Measurements from ENCODE around the gene PDGFA.

Gene PDGFA

DNA sequence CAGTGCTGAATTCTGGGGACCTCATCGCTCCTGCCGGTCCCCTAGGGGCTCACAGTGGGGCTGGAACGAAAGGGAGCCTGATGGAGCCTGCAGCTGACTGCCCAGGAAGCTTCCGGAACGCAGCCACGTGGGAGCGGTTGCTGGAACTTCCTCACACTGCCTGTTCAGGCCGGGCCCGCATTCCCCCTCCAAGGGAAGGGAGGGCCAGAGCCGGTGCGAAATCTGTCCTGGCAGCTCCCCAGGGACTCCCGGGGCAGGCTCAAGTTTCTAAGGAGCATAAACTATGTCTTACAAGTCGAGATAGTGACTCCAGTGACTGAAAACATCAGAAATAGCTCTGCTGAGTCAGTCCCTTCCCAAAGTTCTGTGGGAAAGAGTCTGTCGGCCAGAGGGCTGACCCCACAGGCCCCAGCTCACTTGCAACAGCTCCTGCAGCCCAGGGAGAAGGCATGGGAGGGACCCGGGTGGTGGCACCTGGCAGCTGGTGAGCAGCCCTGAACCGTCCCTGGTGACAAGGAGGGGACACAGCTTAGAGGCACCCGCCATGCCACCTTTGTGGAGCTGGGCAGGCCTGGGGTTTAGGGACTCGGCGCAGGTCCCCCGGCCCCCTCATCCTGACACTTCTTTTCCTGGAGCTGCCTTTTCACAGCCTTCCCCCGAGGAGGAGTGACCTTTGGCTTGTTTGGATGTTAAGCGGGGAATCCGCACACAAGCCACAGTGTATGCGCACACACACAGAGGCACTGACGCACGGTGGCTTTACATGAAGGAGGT is 47.6 kb downstream of the PDGFA start:
- in situ Hi-C loops (cut with MboI; ENCODE audit: low sequenced_read_pairs): no loop called here
- Histone ChIP-seq H3K4me3 (no peak overlapping the region), H3K36me3 (replicated peaks) (no peaks in the 10 kb centered on the region), H3K9me3 (no peaks in the 10 kb centered on the region), H3K4me1 (no peaks in the 10 kb centered on the region), H3K27me3 (ENCODE audit: low read depth) (no peaks in the 10 kb centered on the region)
- DNase-seq (ENCODE audit: low spot score in 2 of 2): peak in 1 of 2 experiments; percentile 0

DNA sequence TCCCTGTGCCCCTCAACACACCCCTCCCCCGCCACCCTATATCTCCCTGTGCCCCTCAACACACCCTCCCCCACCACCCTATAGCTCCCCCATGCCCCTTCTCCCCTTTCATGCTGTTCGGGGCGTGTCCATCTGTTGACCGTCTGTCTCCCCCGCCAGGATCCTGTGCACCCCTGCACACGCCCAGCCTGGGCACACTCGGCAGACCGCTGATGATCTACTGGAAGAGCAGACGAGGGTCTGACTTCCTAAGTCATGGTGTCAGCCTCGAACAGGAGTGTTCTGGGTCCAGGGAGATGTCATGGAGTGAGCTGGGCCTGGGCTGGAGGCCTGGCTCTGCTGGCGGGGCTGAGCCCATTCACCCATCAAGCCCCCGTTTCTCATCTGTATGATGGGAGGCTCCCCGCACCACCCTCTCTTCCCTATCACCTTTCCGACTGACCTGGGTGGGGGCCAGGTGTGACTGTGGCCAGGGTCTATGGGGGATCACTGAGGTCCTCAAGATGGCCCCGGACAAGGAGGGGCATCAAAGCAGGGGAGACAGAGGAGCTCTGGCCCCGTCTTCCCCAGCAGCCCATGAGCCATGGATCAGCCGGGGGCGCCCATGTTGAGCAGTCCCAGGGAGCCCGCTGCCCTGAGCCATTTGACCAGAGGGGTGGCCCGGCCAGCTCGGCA is 48.3 kb downstream of the PDGFA start:
- H3K4me1 ChIP-seq: no peaks in the 10 kb centered on the region
- H3K27me3 ChIP-seq (ENCODE audit: low read depth): no peaks in the 10 kb centered on the region

DNA sequence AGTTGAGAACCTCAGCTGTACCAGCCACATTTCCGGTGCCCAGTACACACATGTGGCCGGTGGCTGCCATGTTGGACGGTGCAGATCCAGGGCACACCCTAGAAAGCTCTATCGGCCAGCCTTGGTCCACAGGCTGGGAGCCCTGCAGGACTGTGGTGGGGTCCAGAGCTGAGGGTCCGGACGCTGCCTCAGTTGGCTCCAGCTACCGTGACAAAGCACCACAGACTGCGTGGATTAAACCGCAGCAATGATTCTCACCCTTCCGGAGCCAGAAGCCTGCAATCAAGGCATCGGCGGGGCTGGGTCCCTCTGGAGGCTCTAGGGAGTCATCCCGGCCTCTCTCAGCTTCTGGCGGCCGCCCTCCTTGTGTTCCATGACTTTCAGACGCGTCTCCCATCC is 50.1 kb downstream of the PDGFA start:
- in situ Hi-C loops (cut with MboI; ENCODE audit: low sequenced_read_pairs): no loop called here
- Histone ChIP-seq H3K36me3 (replicated peaks) (no peaks in the 10 kb centered on the region), H3K9me3 (no peaks in the 10 kb centered on the region), H3K27me3 (ENCODE audit: low read depth) (no peaks in the 10 kb centered on the region), H3K4me1 (no peaks in the 10 kb centered on the region), H3K4me3 (no peak overlapping the region)
- DNase-seq (ENCODE audit: low spot score in 2 of 2): no peak

More for the DNA sequence above, 48.3 kb downstream of the PDGFA start:
- in situ Hi-C loops (cut with MboI; ENCODE audit: low sequenced_read_pairs): no loop called here
- H3K4me3 ChIP-seq: no peak overlapping the region
- H3K36me3 ChIP-seq (replicated peaks): no peaks in the 10 kb centered on the region
- no peaks in the 10 kb centered on the region for H3K9me3 ChIP-seq
- no peak for DNase-seq (ENCODE audit: low spot score in 2 of 2)

DNA sequence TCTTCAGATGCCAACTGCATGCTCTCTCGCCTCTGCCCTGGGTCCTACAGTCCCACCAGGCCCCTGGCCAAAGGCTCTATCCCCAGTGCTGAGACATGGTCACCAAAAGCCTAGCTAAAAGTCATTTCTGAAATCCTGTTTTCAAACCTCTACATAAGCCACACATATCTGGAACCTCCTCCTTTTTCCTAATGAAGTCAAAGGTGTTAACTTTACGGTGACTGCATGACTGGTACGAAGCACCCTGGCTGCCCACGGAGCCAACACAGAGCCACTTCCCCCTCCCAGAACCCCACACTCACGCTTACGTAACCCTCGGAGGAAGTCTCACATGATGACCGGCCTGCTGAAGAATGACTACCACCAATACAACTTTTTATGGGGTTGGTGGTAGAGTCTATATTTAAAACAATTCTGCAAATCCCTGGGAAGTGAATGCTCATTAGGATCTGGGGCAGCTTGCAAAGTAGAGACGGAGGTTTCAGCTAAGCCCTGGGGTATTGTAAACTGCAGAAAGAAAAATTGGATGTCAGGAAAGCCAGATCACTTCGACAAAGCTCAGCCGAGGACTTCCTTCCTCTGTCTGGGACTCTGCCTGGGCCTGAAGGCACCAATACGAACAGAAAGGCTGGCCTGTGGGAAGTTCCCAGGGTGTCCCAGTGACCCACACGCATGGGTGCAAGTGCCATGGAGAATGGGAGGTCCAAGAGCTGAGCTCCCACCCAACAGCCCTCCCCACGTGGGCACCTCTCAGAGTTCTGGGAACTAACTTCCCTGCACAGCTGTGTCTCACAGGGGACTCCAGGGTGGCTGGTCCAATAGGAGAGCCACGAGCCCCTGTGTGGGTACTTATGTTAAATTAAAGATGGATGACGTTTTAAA is 50.7 kb downstream of the PDGFA start:
- Histone ChIP-seq H3K9me3 (no peaks in the 10 kb centered on the region), H3K4me1 (no peaks in the 10 kb centered on the region), H3K36me3 (replicated peaks) (no peaks in the 10 kb centered on the region), H3K27me3 (ENCODE audit: low read depth) (no peaks in the 10 kb centered on the region), H3K4me3 (no peak overlapping the region)
- no peak for DNase-seq (ENCODE audit: low spot score in 2 of 2)
- in situ Hi-C loops (cut with MboI; ENCODE audit: low sequenced_read_pairs): no loop called here

DNA sequence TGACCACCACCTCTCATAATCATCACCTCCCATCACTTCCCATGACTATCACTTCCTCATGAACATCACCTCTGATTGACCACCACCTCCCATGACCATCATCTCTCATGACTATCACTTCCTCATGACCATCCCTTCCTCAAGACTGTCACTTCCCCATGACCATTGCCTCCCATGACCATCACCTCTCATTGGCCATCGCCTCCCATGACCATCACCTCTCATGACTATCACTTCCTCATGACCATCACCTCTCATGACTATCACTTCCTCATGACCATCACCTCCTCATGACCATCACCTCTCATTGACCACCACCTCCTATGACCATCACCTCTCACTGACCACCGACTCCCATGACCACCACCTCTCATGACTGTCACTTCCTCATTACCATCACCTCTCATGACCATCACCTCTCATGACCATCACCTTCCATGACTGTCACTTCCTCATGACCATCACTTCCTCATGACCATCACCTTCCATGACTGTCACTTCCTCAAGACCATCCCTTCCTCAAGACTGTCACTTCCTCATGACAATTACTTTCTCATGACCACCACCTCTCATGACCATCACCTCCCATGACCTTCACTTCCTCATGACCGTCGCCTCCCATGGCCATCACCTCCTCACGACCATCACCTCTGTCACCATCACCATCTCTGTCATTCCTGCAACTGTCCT is 51.6 kb downstream of the PDGFA start:
- in situ Hi-C loops (cut with MboI; ENCODE audit: low sequenced_read_pairs): no loop called here
- Histone ChIP-seq H3K36me3 (replicated peaks) (no peaks in the 10 kb centered on the region), H3K9me3 (no peaks in the 10 kb centered on the region), H3K4me1 (no peaks in the 10 kb centered on the region), H3K27me3 (ENCODE audit: low read depth) (no peaks in the 10 kb centered on the region), H3K4me3 (no peak overlapping the region)
- DNase-seq (ENCODE audit: low spot score in 2 of 2): peak in 1 of 2 experiments; percentile 0

DNA sequence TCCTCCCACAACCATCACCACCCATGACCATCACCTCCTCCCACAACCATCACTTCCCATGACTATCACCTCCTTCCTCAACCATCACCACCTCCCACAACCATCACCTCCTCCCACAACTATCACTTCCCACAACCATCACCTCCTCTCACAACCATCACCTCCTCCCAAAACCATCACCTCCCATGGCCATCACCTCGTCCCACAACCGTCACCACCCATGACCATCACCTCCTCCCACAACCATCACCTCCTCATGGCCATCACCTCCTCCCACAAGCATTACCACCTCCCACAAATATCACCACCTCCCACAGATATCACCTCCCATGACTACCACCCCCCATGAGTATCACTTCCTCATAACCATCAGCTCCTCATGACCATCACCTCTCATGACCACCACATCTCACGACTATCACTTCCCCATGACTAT is 52.2 kb downstream of the PDGFA start:
- Histone ChIP-seq H3K4me3 (no peak overlapping the region), H3K27me3 (ENCODE audit: low read depth) (no peaks in the 10 kb centered on the region), H3K9me3 (no peaks in the 10 kb centered on the region), H3K4me1 (no peaks in the 10 kb centered on the region), H3K36me3 (replicated peaks) (no peaks in the 10 kb centered on the region)
- DNase-seq (ENCODE audit: low spot score in 2 of 2): peak in 1 of 2 experiments; percentile 5
- in situ Hi-C loops (cut with MboI; ENCODE audit: low sequenced_read_pairs): no loop called here

DNA sequence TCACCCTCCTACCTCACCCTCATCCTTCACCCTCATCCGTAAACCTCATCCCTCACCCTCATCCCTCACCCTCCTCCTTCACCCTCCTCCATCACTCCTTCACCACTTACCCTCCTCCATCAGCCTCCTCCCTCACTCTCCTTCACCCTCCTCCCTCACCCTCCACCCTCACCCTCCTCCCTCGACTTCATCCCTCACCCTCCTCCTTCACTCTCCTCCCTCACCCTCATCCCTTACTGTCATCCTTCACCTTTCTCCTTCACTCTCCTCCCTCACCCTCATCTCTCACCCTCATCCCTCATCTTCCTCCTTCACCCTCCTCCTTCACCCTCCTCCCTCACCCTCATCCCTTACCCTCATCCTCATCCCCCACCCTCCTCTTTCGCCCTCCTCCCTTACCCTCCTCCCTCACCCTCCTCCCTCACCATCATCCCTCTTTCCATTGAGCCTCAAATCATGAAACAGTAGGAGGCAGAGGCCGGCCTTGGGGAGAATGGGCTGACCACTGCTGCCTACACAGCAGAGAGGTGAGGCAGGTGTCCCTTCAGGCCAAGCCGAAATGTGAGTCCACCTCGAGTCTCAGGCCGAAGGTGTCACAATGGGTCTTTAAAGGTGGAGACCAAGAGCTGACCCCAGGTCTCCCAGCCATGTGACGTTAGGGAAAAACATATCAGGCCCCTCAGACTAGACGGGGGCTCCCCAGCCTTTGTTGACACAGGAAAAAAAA is 53.0 kb downstream of the PDGFA start:
- in situ Hi-C loops (cut with MboI; ENCODE audit: low sequenced_read_pairs): no loop called here
- Histone ChIP-seq H3K9me3 (no peaks in the 10 kb centered on the region), H3K36me3 (replicated peaks) (no peaks in the 10 kb centered on the region), H3K4me1 (no peaks in the 10 kb centered on the region), H3K4me3 (no peak overlapping the region), H3K27me3 (ENCODE audit: low read depth) (no peaks in the 10 kb centered on the region)
- DNase-seq (ENCODE audit: low spot score in 2 of 2): peak in 1 of 2 experiments; percentile 5

DNA sequence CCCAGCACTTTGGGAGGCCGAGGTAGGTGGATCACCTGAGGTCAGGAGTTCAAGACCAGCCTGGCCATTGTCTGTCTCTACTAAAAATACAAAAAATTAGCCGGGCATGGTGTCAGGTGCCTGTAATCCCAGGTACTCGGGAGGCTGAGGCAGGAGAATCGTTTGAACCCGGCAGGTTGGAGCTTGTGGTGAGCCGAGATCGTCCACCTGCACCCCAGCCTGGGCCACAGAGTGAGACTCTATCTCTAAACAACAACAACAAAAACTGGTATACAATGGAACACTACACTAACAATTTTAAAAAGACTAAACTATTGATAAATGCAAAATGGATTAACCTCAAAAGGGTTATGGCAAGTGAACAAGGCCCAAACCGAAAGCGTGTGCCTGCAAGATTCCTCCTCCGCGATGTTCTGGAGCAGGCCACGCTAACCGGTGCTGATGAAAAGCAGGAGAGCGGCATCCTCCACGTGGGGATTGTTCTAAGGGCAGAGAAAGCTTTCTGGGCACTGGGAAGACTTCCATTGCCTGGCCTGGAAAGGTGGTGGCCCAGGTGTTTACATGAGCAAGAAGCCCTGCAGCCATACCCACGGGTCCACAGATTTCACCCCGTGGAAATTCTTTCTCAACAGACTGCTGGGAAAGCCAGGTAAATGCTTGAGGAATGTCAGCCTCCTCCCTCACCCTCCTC is 53.8 kb downstream of the PDGFA start:
- peak in 1 of 2 experiments; percentile 3 for DNase-seq (ENCODE audit: low spot score in 2 of 2)

DNA sequence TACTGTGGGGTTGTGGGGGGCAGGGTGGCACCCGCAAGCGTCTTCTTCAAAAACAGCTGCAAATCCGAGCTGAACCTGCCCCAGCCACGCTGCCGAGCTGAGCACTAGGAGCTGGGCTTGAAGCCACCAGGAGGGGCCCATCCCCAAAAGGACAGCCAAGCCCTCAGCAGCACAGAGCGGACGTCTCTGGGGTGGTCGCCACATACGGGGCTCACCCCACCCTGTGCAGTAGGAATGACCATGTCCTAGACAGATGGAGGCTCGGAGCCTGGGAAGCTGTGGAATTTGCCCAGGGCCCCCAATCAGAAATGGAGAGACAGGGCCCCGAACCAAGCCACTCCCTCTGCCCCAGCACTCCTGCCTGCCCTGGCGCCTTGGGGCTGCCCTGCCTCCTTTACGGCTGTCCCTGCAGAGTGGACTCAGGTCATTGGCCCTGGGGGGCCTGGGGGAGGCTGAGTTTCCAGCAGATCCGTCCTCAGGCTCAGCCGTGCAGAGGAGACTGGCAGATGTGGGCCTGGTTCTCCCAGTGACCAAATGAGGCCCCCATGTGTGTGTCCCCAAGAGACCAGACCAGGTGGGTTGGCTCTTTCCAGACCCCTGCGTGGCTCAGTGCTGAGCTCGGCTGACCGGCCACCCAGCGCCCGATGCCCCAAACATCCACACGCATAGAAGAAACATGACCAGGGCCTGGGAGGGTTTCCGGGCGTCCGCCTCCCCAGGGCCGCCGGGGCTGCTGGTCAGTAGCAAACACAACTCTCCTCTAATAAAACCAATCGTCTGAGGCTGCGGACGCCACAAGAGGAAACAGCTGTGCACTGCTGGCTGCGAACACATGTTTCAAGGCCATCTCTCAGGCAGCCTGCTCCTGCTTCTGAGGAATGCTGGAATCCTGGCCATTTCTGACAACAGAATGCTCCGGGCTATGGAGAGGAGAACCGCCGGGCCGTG is 54.9 kb downstream of the PDGFA start:
- Histone ChIP-seq H3K4me1 (no peaks in the 10 kb centered on the region), H3K27me3 (ENCODE audit: low read depth) (no peaks in the 10 kb centered on the region), H3K9me3 (no peaks in the 10 kb centered on the region), H3K4me3 (no peak overlapping the region), H3K36me3 (replicated peaks) (no peaks in the 10 kb centered on the region)
- DNase-seq (ENCODE audit: low spot score in 2 of 2): peak in 1 of 2 experiments; percentile 4
- in situ Hi-C loops (cut with MboI; ENCODE audit: low sequenced_read_pairs): no loop called here

More for the DNA sequence above, 53.8 kb downstream of the PDGFA start:
- H3K9me3 ChIP-seq: no peaks in the 10 kb centered on the region
- H3K27me3 ChIP-seq (ENCODE audit: low read depth): no peaks in the 10 kb centered on the region
- H3K36me3 ChIP-seq (replicated peaks): no peaks in the 10 kb centered on the region
- no peak overlapping the region for H3K4me3 ChIP-seq
- no peaks in the 10 kb centered on the region for H3K4me1 ChIP-seq
- in situ Hi-C loops (cut with MboI; ENCODE audit: low sequenced_read_pairs): no loop called here

DNA sequence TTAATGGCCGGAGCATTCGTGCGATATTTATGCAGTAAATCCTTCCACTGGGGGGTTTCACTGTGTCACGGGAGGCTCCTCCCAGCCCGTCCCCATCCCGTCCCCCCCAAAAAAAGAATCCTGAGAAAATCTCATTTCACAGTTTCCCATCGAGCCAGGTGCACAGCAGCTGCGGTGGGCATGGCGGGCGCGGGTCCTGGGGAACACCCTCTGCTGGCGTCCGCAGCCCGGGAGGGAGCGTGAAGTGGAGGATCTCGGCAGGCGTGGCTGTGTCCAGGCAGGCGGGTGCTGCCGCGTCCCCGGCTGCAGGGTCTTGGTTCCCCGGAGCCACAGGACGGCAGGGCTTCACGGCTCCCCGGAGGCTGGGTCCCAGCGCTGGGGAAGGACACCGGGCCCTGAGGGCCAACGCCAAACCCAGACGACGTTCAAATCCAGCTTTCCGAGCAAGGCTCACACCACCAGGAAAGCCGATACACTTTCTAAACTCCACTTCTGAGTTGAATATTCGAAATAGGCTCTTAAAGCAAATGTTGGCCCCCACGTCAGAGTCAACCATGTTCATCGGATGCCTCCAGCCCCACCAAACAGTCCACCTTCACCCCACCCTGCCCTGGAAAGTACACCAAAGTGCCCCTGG is 55.7 kb downstream of the PDGFA start:
- Histone ChIP-seq H3K4me1 (no peaks in the 10 kb centered on the region), H3K9me3 (no peaks in the 10 kb centered on the region), H3K4me3 (no peak overlapping the region), H3K27me3 (ENCODE audit: low read depth) (no peaks in the 10 kb centered on the region), H3K36me3 (replicated peaks) (no peaks in the 10 kb centered on the region)
- in situ Hi-C loops (cut with MboI; ENCODE audit: low sequenced_read_pairs): no loop called here
- no peak for DNase-seq (ENCODE audit: low spot score in 2 of 2)

DNA sequence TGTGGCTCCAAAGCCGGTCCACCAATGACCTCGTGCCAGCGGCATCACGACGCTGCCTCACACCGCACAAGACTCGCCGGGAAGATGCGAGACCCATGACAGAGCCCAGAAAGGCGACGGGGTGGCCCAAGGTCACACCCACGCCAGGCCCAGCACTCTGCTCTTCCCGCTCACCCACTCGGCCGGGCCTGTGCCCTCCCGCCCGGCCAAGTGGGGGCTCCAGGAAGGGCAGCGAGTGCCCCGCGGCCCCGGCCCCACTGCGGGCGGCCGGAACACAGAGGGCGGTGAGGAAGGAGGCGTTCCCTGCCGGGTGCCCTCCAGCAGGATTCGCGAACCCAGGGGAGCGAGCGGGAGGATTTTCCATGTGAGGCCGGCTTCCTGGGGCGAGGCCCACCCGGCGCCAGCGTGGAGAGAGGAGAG is 56.3 kb downstream of the PDGFA start:
- in situ Hi-C loops (cut with MboI; ENCODE audit: low sequenced_read_pairs): no loop called here
- Histone ChIP-seq H3K4me1 (no peaks in the 10 kb centered on the region), H3K4me3 (no peak overlapping the region), H3K27me3 (ENCODE audit: low read depth) (no peaks in the 10 kb centered on the region), H3K9me3 (no peaks in the 10 kb centered on the region), H3K36me3 (replicated peaks) (no peaks in the 10 kb centered on the region)
- no peak for DNase-seq (ENCODE audit: low spot score in 2 of 2)
